ENCODE data around the gene RSAD1.

DNA sequence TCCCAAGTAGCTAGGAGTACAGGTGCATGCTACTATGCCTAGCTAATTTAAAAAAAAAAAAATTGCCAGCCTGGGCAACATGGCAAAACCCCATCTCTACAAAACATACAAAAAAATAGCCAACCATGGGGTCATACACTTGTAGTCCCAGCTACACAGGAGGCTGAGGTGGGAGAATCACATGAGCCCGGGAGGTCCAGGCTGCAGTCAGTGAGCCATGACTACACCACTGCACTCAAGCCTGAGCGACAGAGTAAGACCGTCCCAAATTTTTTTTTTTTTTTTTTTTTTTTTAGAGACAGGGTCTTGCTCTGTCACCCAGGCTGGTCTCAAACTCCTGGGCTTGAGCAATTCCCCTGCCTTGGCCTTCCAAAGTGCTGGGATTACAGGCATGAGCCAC, 24.8 kb upstream of the RSAD1 start:
- TF ChIP-seq, protein P1, sequence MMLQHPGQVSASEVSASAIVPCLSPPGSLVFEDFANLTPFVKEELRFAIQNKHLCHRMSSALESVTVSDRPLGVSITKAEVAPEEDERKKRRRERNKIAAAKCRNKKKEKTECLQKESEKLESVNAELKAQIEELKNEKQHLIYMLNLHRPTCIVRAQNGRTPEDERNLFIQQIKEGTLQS (IDR thresholded peaks at IDR 0.05; ENCODE audit: borderline replicate concordance, extremely low read depth, low read depth, low read length) = no peak
- TF ChIP-seq ZNF24 (IDR thresholded peaks at IDR 0.05) (no peak), SPI1 (IDR thresholded peaks at IDR 0.05; ENCODE audit: borderline replicate concordance, insufficient read depth, low read depth, low read length) (no peak), RCOR1 (conservative IDR thresholded peaks at IDR 0.05; ENCODE audit: low read depth, low read length) (no peak), ZNF384 (IDR thresholded peaks at IDR 0.05; ENCODE audit: borderline replicate concordance, low read depth, low read length) (no peak), EZH2 (IDR thresholded peaks at IDR 0.05; ENCODE audit: borderline replicate concordance, control insufficient read depth, low read depth, low read length) (no peak), RBBP5 (conservative IDR thresholded peaks at IDR 0.05) (no peak), POLR2AphosphoS5 (IDR thresholded peaks at IDR 0.05; ENCODE audit: low read length) (no peak), FOS (IDR thresholded peaks at IDR 0.05; ENCODE audit: borderline replicate concordance, extremely low read depth, insufficient read length) (no peak)
- TF ChIP-seq, protein P2, sequence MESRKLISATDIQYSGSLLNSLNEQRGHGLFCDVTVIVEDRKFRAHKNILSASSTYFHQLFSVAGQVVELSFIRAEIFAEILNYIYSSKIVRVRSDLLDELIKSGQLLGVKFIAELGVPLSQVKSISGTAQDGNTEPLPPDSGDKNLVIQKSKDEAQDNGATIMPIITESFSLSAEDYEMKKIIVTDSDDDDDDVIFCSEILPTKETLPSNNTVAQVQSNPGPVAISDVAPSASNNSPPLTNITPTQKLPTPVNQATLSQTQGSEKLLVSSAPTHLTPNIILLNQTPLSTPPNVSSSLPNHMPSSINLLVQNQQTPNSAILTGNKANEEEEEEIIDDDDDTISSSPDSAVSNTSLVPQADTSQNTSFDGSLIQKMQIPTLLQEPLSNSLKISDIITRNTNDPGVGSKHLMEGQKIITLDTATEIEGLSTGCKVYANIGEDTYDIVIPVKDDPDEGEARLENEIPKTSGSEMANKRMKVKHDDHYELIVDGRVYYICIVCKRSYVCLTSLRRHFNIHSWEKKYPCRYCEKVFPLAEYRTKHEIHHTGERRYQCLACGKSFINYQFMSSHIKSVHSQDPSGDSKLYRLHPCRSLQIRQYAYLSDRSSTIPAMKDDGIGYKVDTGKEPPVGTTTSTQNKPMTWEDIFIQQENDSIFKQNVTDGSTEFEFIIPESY (IDR thresholded peaks at IDR 0.05) = no peak
- TF ChIP-seq, protein P3, sequence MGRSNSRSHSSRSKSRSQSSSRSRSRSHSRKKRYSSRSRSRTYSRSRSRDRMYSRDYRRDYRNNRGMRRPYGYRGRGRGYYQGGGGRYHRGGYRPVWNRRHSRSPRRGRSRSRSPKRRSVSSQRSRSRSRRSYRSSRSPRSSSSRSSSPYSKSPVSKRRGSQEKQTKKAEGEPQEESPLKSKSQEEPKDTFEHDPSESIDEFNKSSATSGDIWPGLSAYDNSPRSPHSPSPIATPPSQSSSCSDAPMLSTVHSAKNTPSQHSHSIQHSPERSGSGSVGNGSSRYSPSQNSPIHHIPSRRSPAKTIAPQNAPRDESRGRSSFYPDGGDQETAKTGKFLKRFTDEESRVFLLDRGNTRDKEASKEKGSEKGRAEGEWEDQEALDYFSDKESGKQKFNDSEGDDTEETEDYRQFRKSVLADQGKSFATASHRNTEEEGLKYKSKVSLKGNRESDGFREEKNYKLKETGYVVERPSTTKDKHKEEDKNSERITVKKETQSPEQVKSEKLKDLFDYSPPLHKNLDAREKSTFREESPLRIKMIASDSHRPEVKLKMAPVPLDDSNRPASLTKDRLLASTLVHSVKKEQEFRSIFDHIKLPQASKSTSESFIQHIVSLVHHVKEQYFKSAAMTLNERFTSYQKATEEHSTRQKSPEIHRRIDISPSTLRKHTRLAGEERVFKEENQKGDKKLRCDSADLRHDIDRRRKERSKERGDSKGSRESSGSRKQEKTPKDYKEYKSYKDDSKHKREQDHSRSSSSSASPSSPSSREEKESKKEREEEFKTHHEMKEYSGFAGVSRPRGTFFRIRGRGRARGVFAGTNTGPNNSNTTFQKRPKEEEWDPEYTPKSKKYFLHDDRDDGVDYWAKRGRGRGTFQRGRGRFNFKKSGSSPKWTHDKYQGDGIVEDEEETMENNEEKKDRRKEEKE (IDR thresholded peaks at IDR 0.05) = no peak
- TF ChIP-seq, protein P4, sequence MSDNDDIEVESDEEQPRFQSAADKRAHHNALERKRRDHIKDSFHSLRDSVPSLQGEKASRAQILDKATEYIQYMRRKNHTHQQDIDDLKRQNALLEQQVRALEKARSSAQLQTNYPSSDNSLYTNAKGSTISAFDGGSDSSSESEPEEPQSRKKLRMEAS (IDR thresholded peaks at IDR 0.05; ENCODE audit: low read depth, low read length) = no peak
- TF ChIP-seq, protein P5, sequence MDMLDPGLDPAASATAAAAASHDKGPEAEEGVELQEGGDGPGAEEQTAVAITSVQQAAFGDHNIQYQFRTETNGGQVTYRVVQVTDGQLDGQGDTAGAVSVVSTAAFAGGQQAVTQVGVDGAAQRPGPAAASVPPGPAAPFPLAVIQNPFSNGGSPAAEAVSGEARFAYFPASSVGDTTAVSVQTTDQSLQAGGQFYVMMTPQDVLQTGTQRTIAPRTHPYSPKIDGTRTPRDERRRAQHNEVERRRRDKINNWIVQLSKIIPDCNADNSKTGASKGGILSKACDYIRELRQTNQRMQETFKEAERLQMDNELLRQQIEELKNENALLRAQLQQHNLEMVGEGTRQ (IDR thresholded peaks at IDR 0.05; ENCODE audit: borderline replicate concordance, low read depth, low read length) = no peak
- TF ChIP-seq, protein P6, sequence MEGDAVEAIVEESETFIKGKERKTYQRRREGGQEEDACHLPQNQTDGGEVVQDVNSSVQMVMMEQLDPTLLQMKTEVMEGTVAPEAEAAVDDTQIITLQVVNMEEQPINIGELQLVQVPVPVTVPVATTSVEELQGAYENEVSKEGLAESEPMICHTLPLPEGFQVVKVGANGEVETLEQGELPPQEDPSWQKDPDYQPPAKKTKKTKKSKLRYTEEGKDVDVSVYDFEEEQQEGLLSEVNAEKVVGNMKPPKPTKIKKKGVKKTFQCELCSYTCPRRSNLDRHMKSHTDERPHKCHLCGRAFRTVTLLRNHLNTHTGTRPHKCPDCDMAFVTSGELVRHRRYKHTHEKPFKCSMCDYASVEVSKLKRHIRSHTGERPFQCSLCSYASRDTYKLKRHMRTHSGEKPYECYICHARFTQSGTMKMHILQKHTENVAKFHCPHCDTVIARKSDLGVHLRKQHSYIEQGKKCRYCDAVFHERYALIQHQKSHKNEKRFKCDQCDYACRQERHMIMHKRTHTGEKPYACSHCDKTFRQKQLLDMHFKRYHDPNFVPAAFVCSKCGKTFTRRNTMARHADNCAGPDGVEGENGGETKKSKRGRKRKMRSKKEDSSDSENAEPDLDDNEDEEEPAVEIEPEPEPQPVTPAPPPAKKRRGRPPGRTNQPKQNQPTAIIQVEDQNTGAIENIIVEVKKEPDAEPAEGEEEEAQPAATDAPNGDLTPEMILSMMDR (IDR thresholded peaks at IDR 0.05 in 2 of 3, conservative IDR thresholded peaks at IDR 0.05 in 1 of 3; ENCODE audit: control insufficient read depth in 2 of 3, extremely low read depth in 1 of 3, insufficient read depth in 1 of 3, low read depth in 3 of 3, low read length in 3 of 3) = no peak

Data from GM12878 (cell line).